GM21360 (cell line): ENCODE measurements around the gene ITPKB.

Source experiments
- ATAC-seq: cut with Tn5 transposase; IDR thresholded peaks from one replicate; pipeline ENCODE4 v1.9.1; 2021; ENCODE audit warnings: mild to moderate bottlenecking, moderate library complexity; ENCODE audit not compliant: unreplicated experiment

The ITPKB gene

GRCh38 chr1:226654046-226654667 lies 84.9 kb downstream of the ITPKB start:
- no peak for ATAC-seq

- peak; percentile 46 for ATAC-seq
Observed at GRCh38 chr1:226653311-226653921, 85.7 kb downstream of the ITPKB start.

GRCh38 chr1:226652613-226653012 lies 86.5 kb downstream of the ITPKB start:
- no peak for ATAC-seq

GRCh38 chr1:226651732-226652105 lies 87.4 kb downstream of the ITPKB start:
- no peak for ATAC-seq

- ATAC-seq: no peak
Observed at GRCh38 chr1:226651041-226651731, 87.9 kb downstream of the ITPKB start.

- no peak for ATAC-seq
Observed at GRCh38 chr1:226650236-226650841, 88.7 kb downstream of the ITPKB start.

GRCh38 chr1:226649780-226650179 lies 89.3 kb downstream of the ITPKB start:
- no peak for ATAC-seq

GRCh38 chr1:226649244-226649643 lies 89.8 kb downstream of the ITPKB start:
- no peak for ATAC-seq

GRCh38 chr1:226648421-226648820 lies 90.7 kb downstream of the ITPKB start:
- no peak for ATAC-seq

- ATAC-seq: no peak
Observed at GRCh38 chr1:226647719-226648118, 91.4 kb downstream of the ITPKB start.

- ATAC-seq: no peak
Observed at GRCh38 chr1:226646870-226647449, 92.1 kb downstream of the ITPKB start.

- ATAC-seq: no peak
Observed at GRCh38 chr1:226646026-226646869, 92.8 kb downstream of the ITPKB start.

GRCh38 chr1:226645279-226645976 lies 93.7 kb downstream of the ITPKB start:
- no peak for ATAC-seq

- no peak for ATAC-seq
Observed at GRCh38 chr1:226644541-226645176, 94.4 kb downstream of the ITPKB start.

GRCh38 chr1:226643611-226644540 lies 95.2 kb downstream of the ITPKB start:
- ATAC-seq: peak; percentile 49

- ATAC-seq: peak; percentile 58
Observed at GRCh38 chr1:226643177-226643576, 95.9 kb downstream of the ITPKB start.

GRCh38 chr1:226642421-226642820 lies 96.7 kb downstream of the ITPKB start:
- ATAC-seq: no peak

- ATAC-seq: no peak
Observed at GRCh38 chr1:226641671-226642231, 97.3 kb downstream of the ITPKB start.
